K562 (cell line): Measurements from ENCODE around the gene DPCD. TPM values are rescaled to one million over a fixed set of nuclear protein-coding genes. Genes with fewer than 3 reads are reported as not detected.

Experiments used
- ATAC-seq: fragments of 200-7000 bp; cut with Tn5 transposase; 3 replicates; pipeline ENCODE4 v1.9.1; 2020; ENCODE audit warnings: moderate library complexity
- BruUV-seq: library from RNA; stranded (reverse); fragments of 400-500 nt; replicated peaks from 2 replicates; lab custom pipeline; 2021; lab: Mats Ljungman, UMichigan
- CTCF ChIA-PET: fragments of 300-600 bp; formaldehyde crosslinking; extraction: SDS; loops from one replicate; lab custom pipeline; 2021; ENCODE audit warnings: low intra/inter-chr PET ratio; lab: Yijun Ruan, JAX
- POLR2A ChIA-PET: fragments of 300-600, 350-650 bp; sonication (Branson Sonifier 250); formaldehyde crosslinking; extraction: SDS; loops from one replicate; lab custom pipeline; 2021; ENCODE audit warnings: antibody characterized with exemption, inconsistent platforms; lab: Yijun Ruan, JAX
- DNase-seq, 4 experiments: peaks; one replicate each; pipeline versions ENCODE4 v3.0.0 to v3.0.0-alpha.2; 2011 to 2018; ENCODE audit warnings: low spot score in 3 of 4, mixed read lengths in 3 of 4; ENCODE audit errors: extremely low read depth in 1 of 4
- FAIRE-seq: peaks from 2 replicates; lab custom pipeline; 2011; peaks lifted over from hg19 to GRCh38; lab: Jason Lieb, UNC
- H2AFZ ChIP-seq: 2 replicates; pipeline ENCODE4 v1.6.0; 2011; ENCODE audit warnings: low read depth, low read length, control low read depth, inconsistent platforms
- H3K27ac ChIP-seq: fragments of 200-600 bp; 3 replicates; pipeline ENCODE4 v1.8.0; 2011; ENCODE audit warnings: low read depth, mild to moderate bottlenecking, control low read depth, inconsistent platforms, low read length, moderate library complexity, mixed read lengths; ENCODE audit errors: extremely low read depth
- H3K27me3 ChIP-seq, 2 experiments: fragments of 300-600 bp in 1 of 2; 2 replicates in 1 of 2; 3 replicates in 1 of 2; pipeline versions ENCODE4 v1.6.0 to v1.8.0; 2011; ENCODE audit warnings: inconsistent platforms in 2 of 2, low read length in 2 of 2, mild to moderate bottlenecking in 1 of 2, mixed read lengths in 1 of 2, moderate library complexity in 1 of 2; ENCODE audit not compliant: control insufficient read depth in 2 of 2, insufficient read depth in 2 of 2
- H3K36me3 ChIP-seq: fragments of 300-600 bp; 3 replicates; pipeline ENCODE4 v1.8.0; 2011; ENCODE audit warnings: mild to moderate bottlenecking, low read length, inconsistent platforms; ENCODE audit not compliant: control insufficient read depth, insufficient read depth
- H3K4me1 ChIP-seq, 2 experiments: fragments of 200-600 bp in 1 of 2; replicated peaks in 1 of 2; 2 replicates in 1 of 2; 3 replicates in 1 of 2; pipeline versions ENCODE4 v1.5.1 to v1.8.0; 2011; ENCODE audit warnings: inconsistent platforms in 2 of 2, low read length in 2 of 2, mild to moderate bottlenecking in 1 of 2, mixed read lengths in 1 of 2, moderate library complexity in 1 of 2; ENCODE audit not compliant: control insufficient read depth in 2 of 2, insufficient read depth in 2 of 2
- H3K4me2 ChIP-seq: 2 replicates; pipeline ENCODE4 v1.6.1; 2011; ENCODE audit warnings: low read length, control low read depth, inconsistent platforms, mixed read lengths; ENCODE audit not compliant: insufficient read depth
- H3K4me3 ChIP-seq: fragments of 200-600 bp; sonication (generic), shearing (Covaris generic); 2 replicates; pipeline ENCODE4 v1.5.1; 2016; ENCODE audit warnings: control low read depth, inconsistent platforms
- H3K79me2 ChIP-seq: fragments of 200-600 bp; 3 replicates; pipeline ENCODE4 v1.8.0; 2011; ENCODE audit warnings: low read length, inconsistent platforms; ENCODE audit not compliant: control insufficient read depth, insufficient read depth
- H3K9ac ChIP-seq, 2 experiments: 2 replicates each; pipeline versions ENCODE4 v1.6.0 to v1.6.1; 2011; ENCODE audit warnings: low read depth in 2 of 2, low read length in 2 of 2, control low read depth in 1 of 2, inconsistent platforms in 1 of 2, mild to moderate bottlenecking in 1 of 2, mixed read lengths in 1 of 2; ENCODE audit not compliant: insufficient read depth in 1 of 2
- H3K9me1 ChIP-seq: one replicate; pipeline ENCODE4 v1.6.0; 2011; ENCODE audit warnings: inconsistent platforms, mild to moderate bottlenecking, low read length, moderate library complexity; ENCODE audit not compliant: control insufficient read depth, insufficient read depth
- H3K9me3 ChIP-seq: replicated peaks from 2 replicates; pipeline ENCODE4 v1.5.1; 2011; ENCODE audit warnings: low read depth, low read length, inconsistent platforms; ENCODE audit not compliant: control insufficient read depth, insufficient read depth
- H4K20me1 ChIP-seq: replicated peaks from 2 replicates; pipeline ENCODE4 v1.6.1; 2011; ENCODE audit warnings: low read length, inconsistent platforms, mixed read lengths; ENCODE audit not compliant: control insufficient read depth, insufficient read depth
- CTBP1 ChIP-seq: fragments of 450-650 bp; IDR thresholded peaks from 2 replicates; pipeline ENCODE4 v1.6.1; 2016; ENCODE audit warnings: borderline replicate concordance
- GABPB1 ChIP-seq: sonication (generic); formaldehyde crosslinking; IDR thresholded peaks from 2 replicates; pipeline ENCODE4 v1.8.0; 2022; ENCODE audit warnings: mild to moderate bottlenecking, missing genetic modification reagents
- HNRNPLL ChIP-seq: fragments of 200-400 bp; formaldehyde crosslinking; IDR thresholded peaks from 2 replicates; pipeline ENCODE4 v1.6.1; 2017; ENCODE audit warnings: low read length, low read depth, mild to moderate bottlenecking; ENCODE audit not compliant: poor library complexity, severe bottlenecking
- KLF1 ChIP-seq: fragments of 450-650 bp; IDR thresholded peaks from 2 replicates; pipeline ENCODE4 v1.6.1; 2016; ENCODE audit warnings: missing genetic modification characterization, missing compliant biosample characterization
- MAFK ChIP-seq: IDR thresholded peaks from 2 replicates; pipeline ENCODE4 v1.6.1; 2011; ENCODE audit warnings: low read length, improper control_type of control experiment
- MCM7 ChIP-seq, 2 experiments: fragments of 450-650 bp; IDR thresholded peaks; 2 replicates each; pipeline ENCODE4 v1.6.1; 2016 to 2018
- SNIP1 ChIP-seq: fragments of 450-650 bp; IDR thresholded peaks from 2 replicates; pipeline ENCODE4 v1.7.1; 2017; ENCODE audit warnings: low read depth, mild to moderate bottlenecking
- SREBF1 ChIP-seq: fragments of 150-350 bp; IDR thresholded peaks from 2 replicates; pipeline ENCODE4 v1.6.1; 2014; ENCODE audit warnings: antibody characterized with exemption, low read depth, low read length, borderline replicate concordance
- TFAM ChIP-seq: fragments of 250-450 bp; sonication (Bioruptor Pico); conservative IDR thresholded peaks from 2 replicates; pipeline ENCODE4 v1.5.0; 2021; ENCODE audit warnings: mild to moderate bottlenecking, moderate library complexity
- THRAP3 ChIP-seq: fragments of 450-650 bp; IDR thresholded peaks from 2 replicates; pipeline ENCODE4 v1.6.1; 2016; ENCODE audit warnings: mild to moderate bottlenecking, inconsistent platforms, borderline replicate concordance
- ZNF232 ChIP-seq: sonication (generic); formaldehyde crosslinking; IDR thresholded peaks from 2 replicates; pipeline ENCODE4 v1.8.0; 2022; ENCODE audit warnings: mild to moderate bottlenecking, missing genetic modification reagents
- ZSCAN29 ChIP-seq: fragments of 450-650 bp; IDR thresholded peaks from 2 replicates; pipeline ENCODE4 v1.6.1; 2017
- WGBS: fragments of 100-300 bp; shearing (Covaris generic); methylation state at CpG from one replicate; pipeline ENCODE4 v1.1.6; 2016; ENCODE audit warnings: low coverage, mixed read lengths; ENCODE audit not compliant: insufficient coverage; ENCODE audit errors: missing lambda C conversion rate; 5-methylcytosine and 5-hydroxymethylcytosine counted together
- in situ Hi-C: fragments of 300-500 bp; cut with MboI; formaldehyde crosslinking; loops from 4 replicates; pipeline ENCODE4 v1.15.0; 2018; ENCODE audit warnings: inconsistent platforms, mixed read lengths
- intact Hi-C: fragments of 100-400 bp; cut with micrococcal nuclease; formaldehyde crosslinking; loops from 2 replicates; pipeline ENCODE4 v1.14.2; 2022
- polyA plus RNA-seq, 8 experiments: library from polyadenylated mRNA; depleted of rRNA in 4 of 8; stranded (reverse) in 5 of 8; unstranded in 3 of 8; fragments of >200 nt; fragmentation: Nextera tagmentation in 2 of 8; fragmentation: Illumina TruSeq in 1 of 8; extraction: Ambion mirVana in 2 of 8; extraction: Trizol in 1 of 8; gene quantifications; 2 replicates each; pipeline versions ENCODE4 v1.2.1 to v1.2.3, GENCODE V29; 2011 to 2014; ENCODE audit warnings: inconsistent platforms in 1 of 8, missing spikeins in 1 of 8
- total RNA-seq, 7 experiments: library from RNA; depleted of rRNA in 6 of 7; stranded (reverse); fragments of >200 nt in 6 of 7; fragmentation: Illumina TruSeq in 2 of 7; extraction: Trizol in 2 of 7; gene quantifications; 2 replicates each; pipeline versions ENCODE4 v1.2.1 to v1.2.3, GENCODE V29; 2011 to 2021; ENCODE audit warnings: low replicate concordance in 1 of 7
- TF ChIP-seq, protein P1 (sequence below), 2 experiments: IDR thresholded peaks in 1 of 2; conservative IDR thresholded peaks in 1 of 2; 2 replicates each; pipeline ENCODE4 v1.6.1; 2016; ENCODE audit warnings: low read depth in 2 of 2, mild to moderate bottlenecking in 1 of 2, missing compliant biosample characterization in 1 of 2, missing genetic modification characterization in 1 of 2, moderate library complexity in 1 of 2
- TF ChIP-seq, protein P2 (sequence below), 2 experiments: fragments of 450-650 bp in 1 of 2; IDR thresholded peaks; 2 replicates each; pipeline ENCODE4 v1.6.1; 2011 to 2017; ENCODE audit warnings: low read depth in 2 of 2, antibody characterized with exemption in 1 of 2, borderline replicate concordance in 1 of 2, low read length in 1 of 2, mild to moderate bottlenecking in 1 of 2, mixed read lengths in 1 of 2; ENCODE audit not compliant: control insufficient read depth in 1 of 2

The DPCD gene
- total and polyA plus RNA-seq, 9 of the 15 experiments (the other 6 are each of a cell fraction or from before 2014, with no cell fraction given), result 12.1 to 45.2 (median 20.0) TPM

DNA sequence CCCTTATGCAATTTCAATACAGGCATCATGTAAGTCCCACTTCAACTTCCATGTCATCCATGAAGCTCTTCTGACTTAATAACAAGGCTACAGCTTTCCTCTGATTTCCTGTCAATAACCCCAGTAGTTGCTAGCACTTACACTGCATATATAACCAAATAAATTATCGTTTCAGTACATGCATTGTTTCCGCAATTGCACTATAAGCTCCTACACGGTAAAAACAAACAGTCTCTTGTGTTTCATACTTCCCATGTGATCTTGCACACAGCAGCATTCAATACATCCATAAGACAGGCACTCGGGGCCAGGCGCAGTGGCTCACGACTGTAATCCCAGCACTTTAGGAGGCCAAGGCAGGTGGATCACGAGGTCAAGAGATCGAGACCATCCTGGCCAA is 65.4 kb downstream of the DPCD start:
- no peak for FAIRE-seq
- WGBS, result 80% methylated on average over 7 of the region's 8 CpGs
- ATAC-seq, result no peak
- Histone ChIP-seq H3K27ac (no peak overlapping the region), H3K4me3 (no peak overlapping the region), H3K9ac (no peak overlapping the region), H3K27me3 (no peaks in the 10 kb centered on the region), H2AFZ (no peak overlapping the region), H4K20me1 (no peaks in the 10 kb centered on the region), H3K9me1 (no peaks in the 10 kb centered on the region), H3K9me3 (no peaks in the 10 kb centered on the region), H3K36me3 (no peaks in the 10 kb centered on the region), H3K4me2 (no peak overlapping the region), H3K79me2 (no peaks in the 10 kb centered on the region), H3K4me1 (no peaks in the 10 kb centered on the region; a peak in 1 of 5 replicates)
- intact Hi-C loops, result no loop called here
- BruUV-seq, result no TSS peak
- TF ChIP-seq, protein P1, sequence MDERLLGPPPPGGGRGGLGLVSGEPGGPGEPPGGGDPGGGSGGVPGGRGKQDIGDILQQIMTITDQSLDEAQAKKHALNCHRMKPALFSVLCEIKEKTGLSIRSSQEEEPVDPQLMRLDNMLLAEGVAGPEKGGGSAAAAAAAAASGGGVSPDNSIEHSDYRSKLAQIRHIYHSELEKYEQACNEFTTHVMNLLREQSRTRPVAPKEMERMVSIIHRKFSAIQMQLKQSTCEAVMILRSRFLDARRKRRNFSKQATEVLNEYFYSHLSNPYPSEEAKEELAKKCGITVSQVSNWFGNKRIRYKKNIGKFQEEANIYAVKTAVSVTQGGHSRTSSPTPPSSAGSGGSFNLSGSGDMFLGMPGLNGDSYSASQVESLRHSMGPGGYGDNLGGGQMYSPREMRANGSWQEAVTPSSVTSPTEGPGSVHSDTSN (CRISPR knock-in tag; IDR thresholded peaks at IDR 0.05; ENCODE audit: low read depth), result no peak
- TF ChIP-seq, protein P1 (tag; conservative IDR thresholded peaks at IDR 0.05; ENCODE audit: low read depth), result no peak
- TF ChIP-seq SREBF1 (no peak), SNIP1 (no peak), MCM7 (IDR thresholded peaks at IDR 0.05) (no peak), CTBP1 (no peak), TFAM (no peak), ZNF232 (no peak), THRAP3 (no peak), KLF1 (no peak), ZSCAN29 (no peak), HNRNPLL (no peak), MAFK (no peak), GABPB1 (no peak)
- TF ChIP-seq, protein P2, sequence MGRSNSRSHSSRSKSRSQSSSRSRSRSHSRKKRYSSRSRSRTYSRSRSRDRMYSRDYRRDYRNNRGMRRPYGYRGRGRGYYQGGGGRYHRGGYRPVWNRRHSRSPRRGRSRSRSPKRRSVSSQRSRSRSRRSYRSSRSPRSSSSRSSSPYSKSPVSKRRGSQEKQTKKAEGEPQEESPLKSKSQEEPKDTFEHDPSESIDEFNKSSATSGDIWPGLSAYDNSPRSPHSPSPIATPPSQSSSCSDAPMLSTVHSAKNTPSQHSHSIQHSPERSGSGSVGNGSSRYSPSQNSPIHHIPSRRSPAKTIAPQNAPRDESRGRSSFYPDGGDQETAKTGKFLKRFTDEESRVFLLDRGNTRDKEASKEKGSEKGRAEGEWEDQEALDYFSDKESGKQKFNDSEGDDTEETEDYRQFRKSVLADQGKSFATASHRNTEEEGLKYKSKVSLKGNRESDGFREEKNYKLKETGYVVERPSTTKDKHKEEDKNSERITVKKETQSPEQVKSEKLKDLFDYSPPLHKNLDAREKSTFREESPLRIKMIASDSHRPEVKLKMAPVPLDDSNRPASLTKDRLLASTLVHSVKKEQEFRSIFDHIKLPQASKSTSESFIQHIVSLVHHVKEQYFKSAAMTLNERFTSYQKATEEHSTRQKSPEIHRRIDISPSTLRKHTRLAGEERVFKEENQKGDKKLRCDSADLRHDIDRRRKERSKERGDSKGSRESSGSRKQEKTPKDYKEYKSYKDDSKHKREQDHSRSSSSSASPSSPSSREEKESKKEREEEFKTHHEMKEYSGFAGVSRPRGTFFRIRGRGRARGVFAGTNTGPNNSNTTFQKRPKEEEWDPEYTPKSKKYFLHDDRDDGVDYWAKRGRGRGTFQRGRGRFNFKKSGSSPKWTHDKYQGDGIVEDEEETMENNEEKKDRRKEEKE (IDR thresholded peaks at IDR 0.05; ENCODE audit: borderline replicate concordance in 1 of 2, control insufficient read depth in 1 of 2, low read depth in 2 of 2, low read length in 1 of 2), result no peak
- POLR2A ChIA-PET, result no interaction called here
- CTCF ChIA-PET, result no interaction called here
- in situ Hi-C loops, result no loop called here
- no peak for DNase-seq
